D721Med (cell line): ENCODE results near the gene MPV17L2.
"Not testable (repeated sequence)": the region's sequence is repeated elsewhere in the genome, so short reads cannot be mapped to it uniquely, and the experiment has no call there.

Experiments
- DNase-seq: peaks from one replicate; pipeline ENCODE4 v3.0.0; 2011; ENCODE audit warnings: low spot score; ENCODE audit not compliant: insufficient read length
- FAIRE-seq: peaks from 2 replicates; lab custom pipeline; 2011; peaks lifted over from hg19 to GRCh38; lab: Jason Lieb, UNC
- TF ChIP-seq, protein P1 (sequence below): IDR thresholded peaks from 2 replicates; pipeline ENCODE4 v1.5.1; 2012; ENCODE audit warnings: mild to moderate bottlenecking, control low read depth; ENCODE audit not compliant: insufficient read depth; ENCODE audit errors: missing control alignments

Gene MPV17L2

DNA sequence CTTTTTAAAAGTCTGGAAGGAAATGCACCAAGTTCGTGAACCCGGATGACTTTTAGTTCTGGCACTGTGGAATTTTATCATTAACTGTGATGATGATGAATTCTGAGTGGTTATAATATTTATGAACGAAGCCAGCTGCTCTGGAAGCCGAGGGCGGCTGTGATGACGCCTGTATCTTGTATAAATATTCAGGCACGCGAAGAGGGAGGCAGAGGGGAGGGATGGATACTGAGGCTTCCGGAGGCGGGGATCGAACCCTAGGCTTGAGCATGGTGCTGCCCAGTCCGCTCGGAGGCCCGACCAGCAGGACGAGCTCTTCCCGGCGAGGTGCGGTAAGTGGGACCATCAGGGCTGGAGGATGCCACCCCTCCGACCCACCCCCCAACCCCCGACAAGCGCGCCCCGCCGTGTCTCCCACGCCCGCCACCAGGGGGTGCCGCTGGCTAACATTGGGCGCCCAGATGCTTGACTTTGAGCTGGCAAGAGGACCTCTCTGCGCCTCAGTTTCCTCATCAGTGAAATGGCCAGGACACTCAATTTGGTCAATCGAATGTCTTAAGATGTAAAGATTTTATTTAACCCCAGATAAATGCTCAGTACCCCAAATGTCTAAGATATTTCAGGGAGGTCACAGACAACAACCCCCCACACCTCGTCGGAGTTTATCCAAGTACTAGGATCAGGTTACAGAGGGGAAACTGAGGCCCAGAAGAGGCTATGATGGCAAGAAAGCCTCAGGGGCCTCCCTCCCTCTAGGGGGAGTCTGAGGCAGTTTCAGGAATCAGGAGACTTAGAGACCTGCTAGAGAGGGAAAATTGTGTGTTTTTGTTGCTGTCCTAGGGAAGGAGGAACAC lies 15.3 kb downstream of the MPV17L2 start:
- TF ChIP-seq, protein P1, sequence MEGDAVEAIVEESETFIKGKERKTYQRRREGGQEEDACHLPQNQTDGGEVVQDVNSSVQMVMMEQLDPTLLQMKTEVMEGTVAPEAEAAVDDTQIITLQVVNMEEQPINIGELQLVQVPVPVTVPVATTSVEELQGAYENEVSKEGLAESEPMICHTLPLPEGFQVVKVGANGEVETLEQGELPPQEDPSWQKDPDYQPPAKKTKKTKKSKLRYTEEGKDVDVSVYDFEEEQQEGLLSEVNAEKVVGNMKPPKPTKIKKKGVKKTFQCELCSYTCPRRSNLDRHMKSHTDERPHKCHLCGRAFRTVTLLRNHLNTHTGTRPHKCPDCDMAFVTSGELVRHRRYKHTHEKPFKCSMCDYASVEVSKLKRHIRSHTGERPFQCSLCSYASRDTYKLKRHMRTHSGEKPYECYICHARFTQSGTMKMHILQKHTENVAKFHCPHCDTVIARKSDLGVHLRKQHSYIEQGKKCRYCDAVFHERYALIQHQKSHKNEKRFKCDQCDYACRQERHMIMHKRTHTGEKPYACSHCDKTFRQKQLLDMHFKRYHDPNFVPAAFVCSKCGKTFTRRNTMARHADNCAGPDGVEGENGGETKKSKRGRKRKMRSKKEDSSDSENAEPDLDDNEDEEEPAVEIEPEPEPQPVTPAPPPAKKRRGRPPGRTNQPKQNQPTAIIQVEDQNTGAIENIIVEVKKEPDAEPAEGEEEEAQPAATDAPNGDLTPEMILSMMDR: peak; percentile 41
- no peak for FAIRE-seq
- peak; percentile 26 for DNase-seq

DNA sequence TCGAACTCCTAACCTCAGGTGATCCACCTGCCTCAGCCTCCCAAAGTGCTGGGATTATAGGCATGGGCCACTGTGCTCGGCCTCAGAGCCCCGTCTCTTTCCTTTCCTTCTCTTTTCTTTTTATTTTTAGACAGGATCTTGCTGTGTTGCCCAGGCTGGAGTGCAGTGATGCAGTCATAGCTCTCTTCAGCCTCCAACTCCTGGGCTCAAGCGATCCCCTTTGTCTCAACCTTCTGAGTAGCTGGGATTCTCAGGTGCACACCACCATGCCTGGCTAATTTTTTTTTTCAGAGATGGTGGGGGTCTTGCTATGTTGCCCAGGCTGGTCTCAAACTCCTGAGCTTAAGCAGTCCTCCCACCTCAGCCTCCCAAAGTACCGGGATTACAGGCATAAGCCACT lies 16.9 kb downstream of the MPV17L2 start:
- FAIRE-seq, DNase-seq: not testable (repeated sequence)

DNA sequence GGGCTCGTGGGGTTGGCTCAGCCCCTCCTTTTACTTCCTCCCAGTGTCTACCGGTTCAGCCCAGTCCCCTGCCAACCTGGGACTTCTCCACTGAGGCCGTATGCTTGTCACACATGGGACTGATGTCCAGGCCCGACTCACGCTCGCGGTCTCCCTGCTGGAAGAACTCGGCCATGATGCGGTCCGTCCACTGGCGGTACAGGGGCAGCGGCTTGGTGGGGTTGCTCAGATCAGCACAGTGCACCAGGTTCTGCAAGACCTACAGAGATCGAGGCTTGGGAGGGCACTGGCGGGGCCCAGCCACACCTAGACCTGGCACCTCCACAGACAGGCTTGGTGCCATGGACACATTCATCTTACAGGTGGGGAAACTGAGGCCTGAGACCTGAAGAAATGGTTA lies 18.7 kb downstream of the MPV17L2 start:
- TF ChIP-seq, protein P1: no peak
- peak; percentile 8 for DNase-seq
- FAIRE-seq: no peak

DNA sequence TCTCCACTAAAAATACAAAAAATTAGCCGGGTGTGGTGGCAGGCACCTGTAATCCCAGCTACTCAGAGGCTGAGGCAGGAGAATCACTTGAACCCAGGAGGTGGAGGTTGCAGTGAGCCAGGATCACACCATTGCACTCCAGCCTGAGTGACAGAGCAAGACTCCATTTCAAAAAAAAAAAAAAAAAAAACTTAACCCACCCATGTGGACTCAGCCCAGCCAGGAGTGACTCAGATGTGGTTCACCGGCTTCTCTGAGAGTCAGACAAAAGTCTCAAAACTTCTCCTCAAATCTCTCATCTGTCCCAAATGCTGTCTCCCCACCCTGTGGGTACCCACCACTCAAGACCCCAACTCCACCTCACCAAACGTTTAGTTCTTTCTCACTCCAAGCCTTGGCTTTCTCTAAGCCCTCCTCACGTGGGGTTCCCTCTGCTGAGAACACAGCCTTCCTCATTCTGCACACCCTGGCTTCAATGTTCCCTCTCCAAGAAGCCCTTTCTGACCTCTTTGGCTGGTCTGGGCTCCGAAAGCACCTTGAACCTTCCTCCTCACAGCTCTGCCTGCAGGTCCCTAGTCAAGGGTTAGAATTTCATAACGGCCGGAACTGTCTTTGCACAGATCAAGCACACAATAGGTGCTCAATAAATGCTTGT lies 21.9 kb downstream of the MPV17L2 start:
- DNase-seq (no peak), FAIRE-seq (no peak)
- TF ChIP-seq, protein P1: no peak

DNA sequence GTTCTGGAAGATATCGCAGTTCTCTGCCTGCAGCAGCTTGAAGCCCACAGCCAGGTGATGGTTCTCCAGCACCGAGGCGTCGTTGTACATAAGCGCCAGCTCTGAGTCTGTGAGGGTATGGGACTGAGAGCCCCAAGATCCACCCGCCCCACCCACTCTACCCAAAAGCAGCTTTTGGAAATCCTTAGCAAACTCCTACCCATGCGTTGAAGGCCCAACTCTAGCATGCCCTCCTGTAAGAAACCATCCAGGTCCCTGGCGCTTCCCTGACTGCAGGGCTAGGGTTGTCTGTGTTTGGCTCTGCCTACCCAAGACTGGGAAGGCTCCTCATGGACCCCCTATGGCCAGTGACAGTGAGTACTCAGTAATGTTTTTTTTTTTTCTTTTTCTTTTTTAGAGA lies 23.8 kb downstream of the MPV17L2 start:
- TF ChIP-seq, protein P1: no peak
- DNase-seq: no peak
- no peak for FAIRE-seq

DNA sequence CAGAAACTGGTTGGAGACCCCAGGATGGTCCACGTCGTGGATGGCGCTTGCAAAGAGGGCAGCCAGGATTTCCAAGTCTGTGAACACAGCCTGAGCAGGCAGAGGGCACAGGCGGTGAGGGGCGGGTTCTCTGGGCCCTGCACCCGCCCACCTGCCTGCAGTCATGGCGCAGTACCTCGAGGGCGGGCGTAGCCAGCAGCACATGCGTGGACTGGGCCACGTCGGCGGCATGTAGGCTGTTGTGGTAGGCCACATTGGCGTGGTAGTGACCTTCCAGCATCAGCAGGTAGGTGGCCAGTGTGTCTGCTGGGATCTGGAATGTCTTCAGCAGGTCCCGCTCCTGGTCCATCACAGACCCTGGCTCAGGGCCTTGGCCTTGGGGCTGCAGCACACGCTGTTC lies 25.1 kb downstream of the MPV17L2 start:
- no peak for DNase-seq
- FAIRE-seq: no peak
- TF ChIP-seq, protein P1: no peak

DNA sequence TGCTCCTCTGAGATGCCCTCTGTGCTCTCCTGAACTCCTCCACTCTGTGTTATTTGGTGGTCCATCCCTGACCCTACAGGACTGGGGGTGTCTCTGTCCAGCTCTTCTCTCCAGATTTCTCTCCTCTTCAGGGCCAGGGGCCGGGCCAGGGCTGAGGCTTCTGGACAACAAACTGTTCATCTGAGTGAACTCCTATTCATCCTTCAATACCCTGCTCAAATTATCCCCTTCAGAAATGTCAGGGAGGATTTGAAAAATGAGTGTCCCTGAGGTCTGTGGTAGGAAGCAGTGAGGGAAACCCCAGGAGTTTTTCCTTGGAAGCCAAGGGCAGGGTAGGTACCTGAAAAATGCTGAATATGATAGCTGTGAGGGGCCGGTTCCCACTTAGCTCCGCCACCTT lies 25.6 kb downstream of the MPV17L2 start:
- FAIRE-seq (no peak), DNase-seq (no peak)
- TF ChIP-seq, protein P1: no peak
